NCI-H2196 treated with DMSO at 0.1 percent for 48 hours (cell line): Measurements from ENCODE around the gene SRGAP2C.
"Not testable (repeated sequence)": the region's sequence is repeated elsewhere in the genome, so short reads cannot be mapped to it uniquely, and the experiment has no call there.

ENCODE experiments used
- DNase-seq: peaks from one replicate; lab custom pipeline; 2025; ENCODE audit not compliant: unreplicated experiment; lab: John Stamatoyannopoulos, UW

The SRGAP2C gene

GRCh38 chr1:121413821-121414220, 229.0 kb downstream of the SRGAP2C start:
- no peak for DNase-seq

- DNase-seq, result no peak
Measured at GRCh38 chr1:121414905-121415304, 230.1 kb downstream of the SRGAP2C start.

GRCh38 chr1:121417325-121417923, 232.6 kb downstream of the SRGAP2C start:
- no peak for DNase-seq

GRCh38 chr1:121418369-121419049, 233.7 kb downstream of the SRGAP2C start:
- DNase-seq, result no peak

- not testable (repeated sequence) for DNase-seq
Measured at GRCh38 chr1:121419050-121419615, 234.4 kb downstream of the SRGAP2C start.

- DNase-seq, result not testable (repeated sequence)
Measured at GRCh38 chr1:121421490-121421889, 236.7 kb downstream of the SRGAP2C start.

- DNase-seq, result not testable (repeated sequence)
Measured at GRCh38 chr1:121423956-121424355, 239.2 kb downstream of the SRGAP2C start.

- not testable (repeated sequence) for DNase-seq
Measured at GRCh38 chr1:121433517-121433916, 248.7 kb downstream of the SRGAP2C start.

GRCh38 chr1:121438862-121439261, 254.1 kb downstream of the SRGAP2C start:
- DNase-seq, result not testable (repeated sequence)

- DNase-seq, result no peak
Measured at GRCh38 chr1:121440993-121441392, 256.2 kb downstream of the SRGAP2C start.
